ENCODE data around the gene AADACL4. TPM values are rescaled to one million over a fixed set of nuclear protein-coding genes. Genes with fewer than 3 reads are reported as not detected.

AADACL4 gene
- total and polyA plus RNA-seq, 9 of the 15 experiments (the other 6 are each of a cell fraction or from before 2014, with no cell fraction given): not detected

GRCh38 chr1:12617511-12617900, 26.4 kb upstream of the AADACL4 start (continued):
- TF ChIP-seq ZBTB40 (IDR thresholded peaks at IDR 0.05) (peak; percentile 42; the same call in 1 of the 2 replicates), ZBTB40 (CRISPR knock-in tag; IDR thresholded peaks at IDR 0.05) (no peak), MLLT1 (IDR thresholded peaks at IDR 0.05) (peak in 1 of 2 experiments; percentile 80; a peak in 2 of 4 replicates), ARNT (IDR thresholded peaks at IDR 0.05) (peak in 1 of 2 experiments; percentile 22; a peak in 2 of 4 replicates), POLR3G (IDR thresholded peaks at IDR 0.05; ENCODE audit: extremely low read depth, insufficient read length, insufficient replicate concordance) (no peak), ZNF384 (IDR thresholded peaks at IDR 0.05; ENCODE audit: low read depth, low read length) (peak; percentile 92), CHD1 (IDR thresholded peaks at IDR 0.05; ENCODE audit: low read length) (peak; percentile 43)
- TF ChIP-seq, protein P1, sequence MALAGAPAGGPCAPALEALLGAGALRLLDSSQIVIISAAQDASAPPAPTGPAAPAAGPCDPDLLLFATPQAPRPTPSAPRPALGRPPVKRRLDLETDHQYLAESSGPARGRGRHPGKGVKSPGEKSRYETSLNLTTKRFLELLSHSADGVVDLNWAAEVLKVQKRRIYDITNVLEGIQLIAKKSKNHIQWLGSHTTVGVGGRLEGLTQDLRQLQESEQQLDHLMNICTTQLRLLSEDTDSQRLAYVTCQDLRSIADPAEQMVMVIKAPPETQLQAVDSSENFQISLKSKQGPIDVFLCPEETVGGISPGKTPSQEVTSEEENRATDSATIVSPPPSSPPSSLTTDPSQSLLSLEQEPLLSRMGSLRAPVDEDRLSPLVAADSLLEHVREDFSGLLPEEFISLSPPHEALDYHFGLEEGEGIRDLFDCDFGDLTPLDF (CRISPR knock-in tag; IDR thresholded peaks at IDR 0.05): no peak
- TF ChIP-seq, protein P2, sequence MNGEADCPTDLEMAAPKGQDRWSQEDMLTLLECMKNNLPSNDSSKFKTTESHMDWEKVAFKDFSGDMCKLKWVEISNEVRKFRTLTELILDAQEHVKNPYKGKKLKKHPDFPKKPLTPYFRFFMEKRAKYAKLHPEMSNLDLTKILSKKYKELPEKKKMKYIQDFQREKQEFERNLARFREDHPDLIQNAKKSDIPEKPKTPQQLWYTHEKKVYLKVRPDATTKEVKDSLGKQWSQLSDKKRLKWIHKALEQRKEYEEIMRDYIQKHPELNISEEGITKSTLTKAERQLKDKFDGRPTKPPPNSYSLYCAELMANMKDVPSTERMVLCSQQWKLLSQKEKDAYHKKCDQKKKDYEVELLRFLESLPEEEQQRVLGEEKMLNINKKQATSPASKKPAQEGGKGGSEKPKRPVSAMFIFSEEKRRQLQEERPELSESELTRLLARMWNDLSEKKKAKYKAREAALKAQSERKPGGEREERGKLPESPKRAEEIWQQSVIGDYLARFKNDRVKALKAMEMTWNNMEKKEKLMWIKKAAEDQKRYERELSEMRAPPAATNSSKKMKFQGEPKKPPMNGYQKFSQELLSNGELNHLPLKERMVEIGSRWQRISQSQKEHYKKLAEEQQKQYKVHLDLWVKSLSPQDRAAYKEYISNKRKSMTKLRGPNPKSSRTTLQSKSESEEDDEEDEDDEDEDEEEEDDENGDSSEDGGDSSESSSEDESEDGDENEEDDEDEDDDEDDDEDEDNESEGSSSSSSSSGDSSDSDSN (IDR thresholded peaks at IDR 0.05; ENCODE audit: borderline replicate concordance in 1 of 2, low read depth in 2 of 2, low read length in 2 of 2): 0 out of 4 replicates have a peak, but pooled peaks of 1 of the 2 experiments have one; percentile 10

All from K562 (cell line).